ENCODE measurements around the gene BEND2. TPM values are rescaled to one million over a fixed set of nuclear protein-coding genes. Genes with fewer than 3 reads are reported as not detected.

The BEND2 gene
- total RNA-seq, 1 donor from 2014 or later, result not detected

DNA sequence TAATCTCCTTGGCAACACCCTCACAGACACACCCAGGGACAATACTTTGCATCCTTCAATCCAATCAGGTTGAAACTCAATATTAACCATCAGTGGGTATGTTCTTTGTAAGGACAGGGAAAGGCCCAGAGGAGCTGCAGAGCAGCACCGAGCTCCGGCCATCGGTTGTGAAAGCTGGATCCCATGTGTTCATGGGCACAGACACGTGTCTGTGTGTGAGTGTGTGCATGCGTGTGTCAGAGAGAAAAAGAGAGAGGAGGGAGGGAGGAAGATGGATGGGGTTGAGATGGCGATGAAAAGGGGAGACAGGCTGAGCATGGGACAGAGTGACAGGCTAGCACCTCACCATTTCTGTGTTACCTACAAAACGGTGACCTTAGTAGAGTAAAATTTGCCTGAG is 6.8 kb upstream of the BEND2 start:
- H3K36me3 Mint-ChIP-seq (ENCODE audit: low read depth, unreplicated experiment), result no peaks in the 10 kb centered on the region
- H3K4me1 Mint-ChIP-seq (ENCODE audit: unreplicated experiment), result no peaks in the 10 kb centered on the region
- H3K9me3 Mint-ChIP-seq (ENCODE audit: unreplicated experiment), result no peaks in the 10 kb centered on the region
- no peak overlapping the region for H3K4me3 Mint-ChIP-seq (ENCODE audit: unreplicated experiment)
- H3K27ac Mint-ChIP-seq (ENCODE audit: unreplicated experiment), result no peak overlapping the region
- no peaks in the 10 kb centered on the region for H3K27me3 Mint-ChIP-seq (ENCODE audit: unreplicated experiment)
- no peak for DNase-seq (ENCODE audit: low spot score)
- TF ChIP-seq, protein P1, sequence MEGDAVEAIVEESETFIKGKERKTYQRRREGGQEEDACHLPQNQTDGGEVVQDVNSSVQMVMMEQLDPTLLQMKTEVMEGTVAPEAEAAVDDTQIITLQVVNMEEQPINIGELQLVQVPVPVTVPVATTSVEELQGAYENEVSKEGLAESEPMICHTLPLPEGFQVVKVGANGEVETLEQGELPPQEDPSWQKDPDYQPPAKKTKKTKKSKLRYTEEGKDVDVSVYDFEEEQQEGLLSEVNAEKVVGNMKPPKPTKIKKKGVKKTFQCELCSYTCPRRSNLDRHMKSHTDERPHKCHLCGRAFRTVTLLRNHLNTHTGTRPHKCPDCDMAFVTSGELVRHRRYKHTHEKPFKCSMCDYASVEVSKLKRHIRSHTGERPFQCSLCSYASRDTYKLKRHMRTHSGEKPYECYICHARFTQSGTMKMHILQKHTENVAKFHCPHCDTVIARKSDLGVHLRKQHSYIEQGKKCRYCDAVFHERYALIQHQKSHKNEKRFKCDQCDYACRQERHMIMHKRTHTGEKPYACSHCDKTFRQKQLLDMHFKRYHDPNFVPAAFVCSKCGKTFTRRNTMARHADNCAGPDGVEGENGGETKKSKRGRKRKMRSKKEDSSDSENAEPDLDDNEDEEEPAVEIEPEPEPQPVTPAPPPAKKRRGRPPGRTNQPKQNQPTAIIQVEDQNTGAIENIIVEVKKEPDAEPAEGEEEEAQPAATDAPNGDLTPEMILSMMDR (IDR thresholded peaks at IDR 0.05; ENCODE audit: unreplicated experiment), result no peak

DNA sequence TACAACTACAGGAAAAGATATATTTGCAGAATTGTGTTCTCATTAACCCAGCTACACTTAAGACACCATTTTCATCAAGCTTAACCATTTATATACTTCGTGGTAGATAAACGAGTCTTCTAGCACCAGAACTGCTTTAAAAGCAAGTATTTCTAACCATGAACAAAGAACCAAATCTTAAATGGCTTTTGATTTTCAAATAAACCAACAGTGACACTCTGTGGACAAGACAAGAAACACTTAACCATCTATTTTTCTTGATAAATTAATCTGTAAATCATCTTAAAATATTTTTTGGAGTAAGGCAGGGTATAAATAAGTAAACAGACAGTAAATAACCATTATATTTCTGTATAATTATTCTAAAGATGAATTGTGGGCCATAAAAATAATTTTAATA is 10.2 kb downstream of the BEND2 start:
- Mint-ChIP-seq H3K36me3 (ENCODE audit: low read depth, unreplicated experiment) (no peaks in the 10 kb centered on the region), H3K4me1 (ENCODE audit: unreplicated experiment) (peaks cover 3% of the 10 kb centered on the region), H3K27me3 (ENCODE audit: unreplicated experiment) (peaks cover 2% of the 10 kb centered on the region), H3K27ac (ENCODE audit: unreplicated experiment) (no peak overlapping the region), H3K4me3 (ENCODE audit: unreplicated experiment) (no peak overlapping the region), H3K9me3 (ENCODE audit: unreplicated experiment) (no peaks in the 10 kb centered on the region)
- TF ChIP-seq, protein P1 (IDR thresholded peaks at IDR 0.05; ENCODE audit: unreplicated experiment), result no peak
- no peak for DNase-seq (ENCODE audit: low spot score)

DNA sequence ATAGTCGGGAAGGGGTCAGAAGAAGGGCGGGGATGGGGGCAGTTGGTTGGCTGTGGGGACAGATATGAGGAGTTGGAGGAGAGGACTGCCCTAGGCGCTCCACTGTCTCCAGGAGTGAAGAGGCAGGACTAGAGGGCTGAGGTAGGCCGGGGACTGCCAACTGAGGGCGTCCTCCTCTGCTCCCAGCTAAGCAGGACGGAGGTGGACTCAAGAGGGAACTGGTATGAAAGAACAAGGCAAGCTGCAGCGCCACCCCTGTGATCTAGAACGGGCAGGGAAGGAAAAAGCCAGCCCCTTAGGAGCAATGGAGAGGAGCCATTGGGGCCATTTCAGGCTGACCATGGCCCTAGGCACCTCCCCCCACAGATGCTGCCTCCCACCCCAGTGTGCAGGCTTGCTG is 14.0 kb downstream of the BEND2 start:
- Mint-ChIP-seq H3K27ac (ENCODE audit: unreplicated experiment) (no peak overlapping the region), H3K36me3 (ENCODE audit: low read depth, unreplicated experiment) (no peaks in the 10 kb centered on the region), H3K4me1 (ENCODE audit: unreplicated experiment) (peaks cover 3% of the 10 kb centered on the region), H3K27me3 (ENCODE audit: unreplicated experiment) (peaks cover 2% of the 10 kb centered on the region), H3K9me3 (ENCODE audit: unreplicated experiment) (no peaks in the 10 kb centered on the region), H3K4me3 (ENCODE audit: unreplicated experiment) (no peak overlapping the region)
- no peak for DNase-seq (ENCODE audit: low spot score)
- TF ChIP-seq, protein P1 (IDR thresholded peaks at IDR 0.05; ENCODE audit: unreplicated experiment), result no peak

DNA sequence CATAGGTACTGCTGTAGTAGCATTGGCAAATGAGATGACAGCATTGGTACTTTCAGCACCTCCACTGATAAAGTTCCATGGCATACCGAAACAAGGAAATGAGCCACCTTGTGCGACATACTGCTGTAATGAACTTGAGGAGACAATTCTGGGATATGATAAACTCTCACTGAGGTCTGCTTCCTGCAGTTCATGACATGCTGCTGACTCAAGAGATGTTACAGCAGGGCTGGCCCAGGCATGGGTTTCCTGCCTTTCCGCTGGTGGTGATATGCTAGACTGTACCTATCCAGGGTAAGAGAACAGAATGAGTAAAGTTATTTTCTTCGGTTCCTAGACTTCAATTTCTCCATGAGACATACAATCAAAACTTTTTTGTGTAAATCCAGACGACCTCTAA is 17.1 kb downstream of the BEND2 start:
- H3K36me3 Mint-ChIP-seq (ENCODE audit: low read depth, unreplicated experiment), result no peaks in the 10 kb centered on the region
- H3K27ac Mint-ChIP-seq (ENCODE audit: unreplicated experiment), result no peak overlapping the region
- H3K9me3 Mint-ChIP-seq (ENCODE audit: unreplicated experiment), result no peaks in the 10 kb centered on the region
- peaks cover 2% of the 10 kb centered on the region for H3K27me3 Mint-ChIP-seq (ENCODE audit: unreplicated experiment)
- no peak for DNase-seq (ENCODE audit: low spot score)
- H3K4me1 Mint-ChIP-seq (ENCODE audit: unreplicated experiment), result no peaks in the 10 kb centered on the region
- no peak overlapping the region for H3K4me3 Mint-ChIP-seq (ENCODE audit: unreplicated experiment)
- TF ChIP-seq, protein P1 (IDR thresholded peaks at IDR 0.05; ENCODE audit: unreplicated experiment), result no peak

DNA sequence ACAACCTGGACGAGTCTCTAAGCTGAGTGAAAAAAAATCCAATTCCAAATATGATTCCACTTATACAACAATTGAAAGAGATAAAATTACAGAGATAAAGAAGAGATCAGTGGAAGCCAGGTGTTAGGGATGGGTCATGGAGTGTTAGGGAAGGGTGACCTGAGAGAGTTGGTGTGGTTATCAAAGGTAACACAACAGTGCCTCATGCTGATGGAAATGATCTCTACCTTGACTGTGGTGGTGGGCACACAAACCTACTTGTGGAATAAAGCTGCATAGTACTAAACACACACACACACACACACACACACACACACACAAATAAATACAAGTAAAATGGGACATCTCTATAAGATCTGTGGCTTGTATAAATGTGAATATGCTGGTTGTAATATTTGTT is 26.0 kb downstream of the BEND2 start:
- H3K4me3 Mint-ChIP-seq (ENCODE audit: unreplicated experiment), result no peak overlapping the region
- no peaks in the 10 kb centered on the region for H3K27me3 Mint-ChIP-seq (ENCODE audit: unreplicated experiment)
- TF ChIP-seq, protein P1 (IDR thresholded peaks at IDR 0.05; ENCODE audit: unreplicated experiment), result no peak
- no peaks in the 10 kb centered on the region for H3K4me1 Mint-ChIP-seq (ENCODE audit: unreplicated experiment)
- H3K36me3 Mint-ChIP-seq (ENCODE audit: low read depth, unreplicated experiment), result no peaks in the 10 kb centered on the region
- DNase-seq (ENCODE audit: low spot score), result no peak
- no peak overlapping the region for H3K27ac Mint-ChIP-seq (ENCODE audit: unreplicated experiment)
- H3K9me3 Mint-ChIP-seq (ENCODE audit: unreplicated experiment), result no peaks in the 10 kb centered on the region
